Lung (tissue), 12 donors: ENCODE data around the gene KCNB1. TPM values are rescaled to one million over a fixed set of nuclear protein-coding genes. Genes with fewer than 3 reads are reported as not detected.
"Not testable (repeated sequence)": the region's sequence is repeated elsewhere in the genome, so short reads cannot be mapped to it uniquely, and the experiment has no call there.

Experiments used
- ATAC-seq: fragments of 200-7000 bp; cut with Tn5 transposase; one replicate; pipeline ENCODE4 v1.9.1; 2020; ENCODE audit warnings: moderate number of reproducible peaks; ENCODE audit not compliant: insufficient read depth, low FRiP score
- DNase-seq, 3 donors: peaks; one replicate each; pipeline ENCODE4 v3.0.0-alpha.2; 2013 to 2017
- H3K27ac ChIP-seq, 2 donors: one replicate each; pipeline ENCODE4 v1.5.1; 2013; ENCODE audit warnings: mild to moderate bottlenecking in 2 of 2, moderate library complexity in 2 of 2, control low read depth in 1 of 2, inconsistent platforms in 1 of 2, low read depth in 1 of 2, low read length in 1 of 2
- H3K27me3 ChIP-seq, 3 donors: one replicate each; pipeline ENCODE4 v1.5.1; 2013; ENCODE audit warnings: low read length in 2 of 3; ENCODE audit not compliant: control insufficient read depth in 3 of 3, insufficient read depth in 3 of 3
- H3K36me3 ChIP-seq, 4 donors: one replicate each; pipeline ENCODE4 v1.5.1; 2013; ENCODE audit warnings: low read length in 4 of 4, mild to moderate bottlenecking in 1 of 4, moderate library complexity in 1 of 4; ENCODE audit not compliant: control insufficient read depth in 4 of 4, insufficient read depth in 4 of 4
- H3K4me1 ChIP-seq, 5 donors: one replicate each; pipeline ENCODE4 v1.5.1; 2013; ENCODE audit warnings: low read length in 5 of 5, mild to moderate bottlenecking in 2 of 5, moderate library complexity in 1 of 5; ENCODE audit not compliant: control insufficient read depth in 5 of 5, insufficient read depth in 5 of 5
- H3K4me3 ChIP-seq: one replicate; pipeline ENCODE4 v1.5.1; 2013; ENCODE audit warnings: mild to moderate bottlenecking, control low read depth, moderate library complexity
- H3K9ac ChIP-seq, 2 donors: one replicate each; pipeline ENCODE4 v1.5.1; 2013; ENCODE audit warnings: low read length in 2 of 2, control low read depth in 1 of 2; ENCODE audit not compliant: insufficient read depth in 1 of 2
- H3K9me3 ChIP-seq, 4 donors: one replicate each; pipeline ENCODE4 v1.5.1; 2013; ENCODE audit warnings: low read length in 3 of 4, mild to moderate bottlenecking in 1 of 4, moderate library complexity in 1 of 4; ENCODE audit not compliant: control insufficient read depth in 4 of 4, insufficient read depth in 3 of 4
- CTCF ChIP-seq: IDR thresholded peaks from 2 replicates; pipeline ENCODE4 v1.5.1; 2012; ENCODE audit warnings: mild to moderate bottlenecking; ENCODE audit errors: control extremely low read depth, extremely low read depth
- WGBS, 2 donors: extraction: QIAGEN DNeasy Blood & Tissue Kit; methylation state at CpG; one replicate each; pipeline ENCODE4 v1.1.7; 2013; 5-methylcytosine and 5-hydroxymethylcytosine counted together
- polyA plus RNA-seq, 2 donors: library from polyadenylated mRNA; stranded (reverse); fragments of 200-250 nt; gene quantifications; one replicate each; pipeline ENCODE4 v1.2.1, GENCODE V29; 2013
- total RNA-seq, 2 donors: library from RNA; depleted of rRNA in 1 of 2; stranded (reverse); fragments of >200 nt in 1 of 2; gene quantifications; one replicate each; pipeline ENCODE4 v1.2.1, GENCODE V29; 2014 to 2021
- donor health status: control.
- donor health status: control.
- donor health status: Bipolar disorder and iron deficiency.
- donor health status: healthy.
- donor health status: DM: yes; HTN: yes; CAD: no.

The KCNB1 gene
- total and polyA plus RNA-seq, 4 donors: 0.11 to 1.0 (median 0.57) TPM

GRCh38 chr20:49316704-49317103 is 165.8 kb downstream of the KCNB1 start:
- Histone ChIP-seq H3K4me3 (no peak overlapping the region), H3K4me1 (peaks cover 0 to 10% (median 0%) of the 10 kb centered on the region in 5 donors), H3K27ac (no peak overlapping the region), H3K9ac (no peak overlapping the region), H3K9me3 (peaks cover 0 to 3% (median 0%) of the 10 kb centered on the region in 4 donors), H3K36me3 (no peaks in the 10 kb centered on the region), H3K27me3 (peaks cover 0 to 68% (median 48%) of the 10 kb centered on the region in 3 donors)
- DNase-seq (no peak), ATAC-seq (no peak)
- 63 to 78% methylated on average over 2 of the region's 2 CpGs for WGBS, 2 donors
- no peak for TF ChIP-seq CTCF

- Histone ChIP-seq H3K9me3 (peaks cover 0 to 4% (median 0%) of the 10 kb centered on the region in 4 donors), H3K4me3 (no peak overlapping the region), H3K27ac (no peak overlapping the region), H3K4me1 (peaks cover 0 to 10% (median 0%) of the 10 kb centered on the region in 5 donors), H3K9ac (no peak overlapping the region), H3K27me3 (peaks cover 0 to 59% (median 45%) of the 10 kb centered on the region in 3 donors), H3K36me3 (no peaks in the 10 kb centered on the region)
- ATAC-seq (no peak), DNase-seq (no peak)
- 69 to 88% methylated on average over 1 of the region's 1 CpG for WGBS, 2 donors
- TF ChIP-seq CTCF: no peak
Measured at GRCh38 chr20:49315580-49315979, 166.9 kb downstream of the KCNB1 start.

- WGBS, 2 donors: 60 to 83% methylated on average over 2 of the region's 2 CpGs
- H3K9me3 ChIP-seq, ATAC-seq, H3K9ac ChIP-seq, H3K36me3 ChIP-seq, H3K27ac ChIP-seq, DNase-seq, H3K4me3 ChIP-seq: not testable (repeated sequence)
- Histone ChIP-seq H3K27me3 (peaks cover 0 to 50% (median 31%) of the 10 kb centered on the region in 3 donors), H3K4me1 (peaks cover 0 to 10% (median 0%) of the 10 kb centered on the region in 5 donors)
Measured at GRCh38 chr20:49314052-49314451, 168.4 kb downstream of the KCNB1 start.

Other genes starting within 250 kb of the KCNB1 start
- gene ZNFX1, start 204.6 kb downstream of the KCNB1 start, total RNA-seq: 10 to 100 TPM; 25.8 to 33.9 TPM
- gene ZNFX1, start 204.6 kb downstream of the KCNB1 start, polyA plus RNA-seq: 10 to 100 TPM in 1 of 2 donors, 1 to 10 TPM in 1; 9.5 to 22.5 TPM
- 10 to 100 TPM; 17.1 to 43.8 TPM for gene PTGIS, start 85.5 kb upstream of the KCNB1 start, total RNA-seq
- 10 to 100 TPM in 1 of 2 donors, 1 to 10 TPM in 1; 5.3 to 12.6 TPM for gene PTGIS, start 85.5 kb upstream of the KCNB1 start, polyA plus RNA-seq
- 10 to 100 TPM; 40.1 to 43.7 TPM for gene B4GALT5, start 231.2 kb upstream of the KCNB1 start, total RNA-seq
- 10 to 100 TPM; 13.9 to 56.7 TPM for gene B4GALT5, start 231.2 kb upstream of the KCNB1 start, polyA plus RNA-seq